Peyer's patch (tissue), 4 donors: ENCODE measurements around the gene EXD3.

Experiments used
- POLR2A ChIP-seq, 2 donors: fragments of 450-650 bp; IDR thresholded peaks; one replicate each; pipeline ENCODE4 v1.5.1; 2017; ENCODE audit warnings: antibody characterized with exemption in 2 of 2, mild to moderate bottlenecking in 2 of 2, moderate library complexity in 2 of 2
- TF ChIP-seq, protein P1 (sequence below), 6 experiments: fragments of 450-650 bp in 4 of 6; fragments of 200-600 bp in 2 of 6; sonication (generic) in 1 of 6; IDR thresholded peaks; one replicate each; pipeline ENCODE4 v1.5.1; 2017 to 2019; ENCODE audit warnings: antibody characterized with exemption in 6 of 6, mild to moderate bottlenecking in 3 of 6, moderate library complexity in 1 of 6

DNA sequence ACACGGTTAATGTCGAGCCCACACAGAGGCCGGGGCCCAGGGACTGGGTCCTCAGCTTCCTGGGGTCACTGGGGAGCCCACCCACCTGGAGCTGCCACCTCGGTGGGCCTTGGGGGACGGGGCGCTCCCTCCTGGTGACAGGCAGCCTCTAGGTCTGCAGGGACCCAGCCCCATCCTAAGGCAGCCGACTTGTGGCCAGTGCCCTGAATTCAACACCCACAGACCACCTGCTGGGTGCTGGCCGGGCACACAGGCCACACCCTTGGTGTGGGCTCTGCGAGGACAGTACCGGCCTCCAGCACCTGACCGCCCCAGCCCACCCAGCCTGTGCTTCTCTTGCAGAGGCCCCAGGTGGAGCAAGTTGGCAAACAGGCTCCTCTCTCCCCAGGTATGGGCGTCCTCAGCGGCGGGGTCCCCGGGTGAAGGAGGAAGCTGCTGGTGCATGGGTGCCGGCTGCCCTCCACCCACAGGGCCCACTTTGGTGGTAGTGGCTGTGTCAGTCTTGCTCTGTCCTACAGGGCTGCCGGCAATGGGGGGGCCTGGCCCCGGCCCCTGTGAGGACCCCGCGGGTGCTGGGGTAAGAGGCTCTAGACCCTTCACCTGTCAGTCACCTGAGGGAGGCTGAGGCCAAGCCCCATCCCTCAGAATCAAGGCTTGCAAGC, 9.9 kb upstream of the EXD3 start:
- TF ChIP-seq, protein P1, sequence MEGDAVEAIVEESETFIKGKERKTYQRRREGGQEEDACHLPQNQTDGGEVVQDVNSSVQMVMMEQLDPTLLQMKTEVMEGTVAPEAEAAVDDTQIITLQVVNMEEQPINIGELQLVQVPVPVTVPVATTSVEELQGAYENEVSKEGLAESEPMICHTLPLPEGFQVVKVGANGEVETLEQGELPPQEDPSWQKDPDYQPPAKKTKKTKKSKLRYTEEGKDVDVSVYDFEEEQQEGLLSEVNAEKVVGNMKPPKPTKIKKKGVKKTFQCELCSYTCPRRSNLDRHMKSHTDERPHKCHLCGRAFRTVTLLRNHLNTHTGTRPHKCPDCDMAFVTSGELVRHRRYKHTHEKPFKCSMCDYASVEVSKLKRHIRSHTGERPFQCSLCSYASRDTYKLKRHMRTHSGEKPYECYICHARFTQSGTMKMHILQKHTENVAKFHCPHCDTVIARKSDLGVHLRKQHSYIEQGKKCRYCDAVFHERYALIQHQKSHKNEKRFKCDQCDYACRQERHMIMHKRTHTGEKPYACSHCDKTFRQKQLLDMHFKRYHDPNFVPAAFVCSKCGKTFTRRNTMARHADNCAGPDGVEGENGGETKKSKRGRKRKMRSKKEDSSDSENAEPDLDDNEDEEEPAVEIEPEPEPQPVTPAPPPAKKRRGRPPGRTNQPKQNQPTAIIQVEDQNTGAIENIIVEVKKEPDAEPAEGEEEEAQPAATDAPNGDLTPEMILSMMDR (IDR thresholded peaks at IDR 0.05), result no peak
- no peak for TF ChIP-seq POLR2A (IDR thresholded peaks at IDR 0.05)
